GM10266 (cell line): Measurements from ENCODE around the gene CCL25.
"Not testable (repeated sequence)": the region's sequence is repeated elsewhere in the genome, so short reads cannot be mapped to it uniquely, and the experiment has no call there.

Experiments
- DNase-seq: peaks from one replicate; pipeline ENCODE4 v3.0.0; 2012; ENCODE audit errors: extremely low spot score
- TF ChIP-seq, protein P1 (sequence below): IDR thresholded peaks from 2 replicates; pipeline ENCODE4 v1.5.1; 2012; ENCODE audit warnings: mild to moderate bottlenecking, low read depth; ENCODE audit not compliant: control insufficient read depth, insufficient read depth; ENCODE audit errors: missing control alignments

Gene CCL25

DNA sequence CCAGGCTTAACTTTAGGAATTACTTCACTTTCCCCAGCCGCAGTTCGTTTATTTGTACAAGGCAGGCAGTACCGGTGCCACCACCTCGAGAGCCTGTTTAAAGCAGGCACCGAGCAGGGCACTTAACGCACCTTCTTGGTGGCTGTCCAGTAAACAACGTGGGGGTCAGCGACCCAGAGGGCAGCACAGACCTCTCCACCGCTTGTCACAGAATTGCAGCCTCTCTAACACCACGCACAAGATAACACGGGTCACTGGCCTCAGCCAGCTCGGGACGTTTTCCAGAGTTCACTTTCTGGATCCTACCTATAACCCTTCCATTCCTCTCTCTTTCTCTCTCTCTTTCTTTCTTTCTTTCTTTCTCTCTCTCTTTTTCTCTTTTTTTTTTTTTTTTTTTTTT, 30.3 kb upstream of the CCL25 start:
- no peak for DNase-seq
- TF ChIP-seq, protein P1, sequence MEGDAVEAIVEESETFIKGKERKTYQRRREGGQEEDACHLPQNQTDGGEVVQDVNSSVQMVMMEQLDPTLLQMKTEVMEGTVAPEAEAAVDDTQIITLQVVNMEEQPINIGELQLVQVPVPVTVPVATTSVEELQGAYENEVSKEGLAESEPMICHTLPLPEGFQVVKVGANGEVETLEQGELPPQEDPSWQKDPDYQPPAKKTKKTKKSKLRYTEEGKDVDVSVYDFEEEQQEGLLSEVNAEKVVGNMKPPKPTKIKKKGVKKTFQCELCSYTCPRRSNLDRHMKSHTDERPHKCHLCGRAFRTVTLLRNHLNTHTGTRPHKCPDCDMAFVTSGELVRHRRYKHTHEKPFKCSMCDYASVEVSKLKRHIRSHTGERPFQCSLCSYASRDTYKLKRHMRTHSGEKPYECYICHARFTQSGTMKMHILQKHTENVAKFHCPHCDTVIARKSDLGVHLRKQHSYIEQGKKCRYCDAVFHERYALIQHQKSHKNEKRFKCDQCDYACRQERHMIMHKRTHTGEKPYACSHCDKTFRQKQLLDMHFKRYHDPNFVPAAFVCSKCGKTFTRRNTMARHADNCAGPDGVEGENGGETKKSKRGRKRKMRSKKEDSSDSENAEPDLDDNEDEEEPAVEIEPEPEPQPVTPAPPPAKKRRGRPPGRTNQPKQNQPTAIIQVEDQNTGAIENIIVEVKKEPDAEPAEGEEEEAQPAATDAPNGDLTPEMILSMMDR: no peak

DNA sequence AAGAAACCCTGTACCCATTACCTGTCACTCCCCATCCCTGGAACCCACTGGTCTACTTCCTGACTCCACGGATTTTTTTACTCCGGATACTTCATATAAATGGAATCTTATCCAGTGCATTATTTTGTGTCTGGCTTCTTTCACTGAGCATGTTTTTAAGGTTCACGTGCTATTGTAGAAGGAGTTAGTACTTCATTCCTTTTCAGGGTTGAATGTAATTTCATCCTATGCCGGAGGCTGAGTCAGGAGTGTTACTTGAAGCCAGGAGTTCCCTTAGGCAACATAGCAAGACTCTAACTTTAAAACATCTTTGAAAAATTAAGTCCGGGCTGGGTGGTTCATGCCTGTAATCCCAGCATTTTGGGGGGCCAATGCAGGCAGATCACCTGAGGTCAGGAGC, 29.2 kb upstream of the CCL25 start:
- DNase-seq: no peak
- TF ChIP-seq, protein P1: no peak

DNA sequence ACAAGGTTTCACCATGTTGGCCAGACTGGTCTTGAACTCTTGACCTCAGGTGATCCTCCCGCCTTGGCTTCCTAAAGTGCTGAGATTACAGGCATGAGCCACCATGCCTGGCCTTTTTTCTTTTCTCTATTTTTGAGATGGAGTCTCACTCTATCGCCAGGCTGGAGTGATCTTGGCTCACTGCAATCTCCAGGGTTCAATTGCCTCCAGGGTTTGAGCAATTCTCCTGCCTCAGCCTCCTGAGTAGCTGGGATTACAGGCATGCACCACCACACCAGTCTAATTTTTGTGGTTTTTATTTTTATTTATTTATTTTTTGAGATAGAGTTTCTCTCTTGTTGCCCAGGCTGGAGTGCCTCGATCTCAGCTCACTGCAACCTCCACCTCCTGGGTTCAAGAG, 28.3 kb upstream of the CCL25 start:
- not testable (repeated sequence) for DNase-seq

DNA sequence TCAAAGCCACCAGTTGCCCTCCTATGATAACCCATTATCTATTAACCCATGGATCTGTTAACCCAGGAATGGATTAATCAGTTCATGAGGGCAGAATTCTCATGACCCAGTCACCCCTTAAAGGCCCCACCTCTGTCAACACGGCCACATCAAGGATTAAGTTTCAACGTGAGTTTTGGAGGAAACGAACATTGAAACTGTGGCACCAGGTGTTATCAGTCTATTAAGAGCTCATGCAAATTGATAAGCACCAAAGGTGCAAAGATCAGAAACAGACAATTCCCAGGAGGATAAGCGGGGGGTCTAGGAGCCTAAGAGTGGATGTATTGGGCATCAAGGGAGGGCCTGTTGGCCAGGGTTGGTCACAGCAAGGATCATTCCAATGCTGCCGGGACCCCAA, 27.2 kb upstream of the CCL25 start:
- TF ChIP-seq, protein P1: no peak
- DNase-seq: no peak

DNA sequence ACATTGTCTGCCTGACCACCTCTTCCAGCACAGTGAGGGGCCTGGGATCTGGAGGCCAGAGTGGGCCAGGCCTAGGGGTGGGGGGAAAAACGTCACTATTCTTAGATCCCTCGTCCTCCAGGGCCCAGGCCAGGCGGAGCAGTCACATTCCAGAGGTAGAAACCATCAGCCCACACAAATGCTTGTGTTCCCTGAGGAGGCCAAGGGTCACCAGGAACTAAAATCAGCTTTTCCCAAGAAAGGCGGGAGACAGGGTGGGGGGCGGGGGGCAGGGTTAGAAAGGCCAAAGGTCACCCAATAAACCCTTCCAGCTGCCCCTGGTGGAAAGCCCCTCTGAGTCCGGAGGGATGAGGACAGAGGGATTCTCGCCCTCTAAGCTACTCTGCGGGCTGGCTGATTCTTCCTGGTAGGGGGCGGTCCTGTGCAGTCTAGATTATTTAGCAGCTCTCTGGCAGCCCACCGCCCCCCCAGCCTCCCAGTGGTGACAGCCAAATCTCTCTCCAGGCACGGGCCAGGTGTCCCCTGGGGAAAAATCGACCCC, 23.5 kb upstream of the CCL25 start:
- TF ChIP-seq, protein P1: no peak
- no peak for DNase-seq

DNA sequence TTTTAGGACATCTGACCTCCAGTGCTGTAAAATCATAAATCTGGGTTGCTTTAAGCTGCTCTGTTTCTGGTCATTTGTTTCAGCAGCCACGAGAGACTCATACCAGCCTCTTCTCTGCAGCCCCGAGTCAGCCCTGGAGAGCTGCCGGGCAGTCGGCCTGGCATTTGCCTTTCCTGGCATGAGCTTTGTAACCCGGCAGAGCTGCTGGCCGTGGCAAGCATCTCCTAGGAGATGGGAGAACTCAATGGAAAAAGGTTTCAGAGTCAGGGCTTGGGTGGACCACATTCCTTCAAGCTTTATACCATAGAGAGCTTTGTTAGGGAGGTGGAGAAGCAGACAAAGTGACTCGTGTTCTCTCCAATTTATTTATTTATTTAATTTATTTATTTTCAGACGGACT, 21.6 kb upstream of the CCL25 start:
- TF ChIP-seq, protein P1: no peak
- DNase-seq: no peak

DNA sequence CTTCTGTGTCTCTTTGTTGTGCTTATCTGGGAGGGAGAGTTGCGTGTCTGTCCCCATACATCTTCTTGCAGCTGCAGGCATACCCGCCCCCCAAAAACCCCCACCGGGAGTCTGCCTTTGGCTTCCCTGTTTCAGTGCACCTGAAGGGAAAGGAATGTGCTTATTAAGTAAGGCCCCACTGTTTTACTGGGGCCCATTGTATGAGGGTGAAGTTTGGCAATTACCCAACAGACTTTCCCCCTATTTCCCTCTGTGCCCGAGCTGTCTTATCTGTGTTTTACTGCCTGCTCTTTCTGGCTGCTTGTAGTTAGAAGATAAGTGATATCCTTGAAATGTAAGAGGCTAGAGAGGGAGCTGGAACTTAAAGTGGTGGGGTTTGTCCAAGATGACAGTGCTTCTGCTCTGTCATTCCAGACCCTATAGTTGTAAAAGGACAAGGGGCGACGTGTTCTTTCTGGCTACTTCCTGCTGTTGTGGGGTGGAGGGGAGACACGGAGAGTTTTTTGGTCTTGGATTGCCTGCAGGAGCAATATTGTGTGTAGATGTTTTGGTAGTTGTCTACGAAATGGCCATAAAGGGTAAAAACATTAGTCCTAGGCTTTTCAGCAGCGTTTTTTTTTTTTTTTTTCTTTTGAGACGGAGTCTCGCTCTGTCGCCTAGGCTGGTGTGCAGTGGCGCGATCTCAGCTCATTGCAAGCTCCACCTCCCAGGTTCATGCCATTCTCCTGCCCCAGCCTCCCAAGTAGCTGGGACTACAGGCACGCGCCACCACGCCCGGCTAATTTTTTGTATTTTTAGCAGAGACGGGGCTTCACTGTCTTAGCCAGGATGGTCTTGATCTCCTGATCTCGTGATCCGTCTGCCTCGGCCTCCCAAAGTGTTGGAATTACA, 19.0 kb upstream of the CCL25 start:
- not testable (repeated sequence) for DNase-seq

DNA sequence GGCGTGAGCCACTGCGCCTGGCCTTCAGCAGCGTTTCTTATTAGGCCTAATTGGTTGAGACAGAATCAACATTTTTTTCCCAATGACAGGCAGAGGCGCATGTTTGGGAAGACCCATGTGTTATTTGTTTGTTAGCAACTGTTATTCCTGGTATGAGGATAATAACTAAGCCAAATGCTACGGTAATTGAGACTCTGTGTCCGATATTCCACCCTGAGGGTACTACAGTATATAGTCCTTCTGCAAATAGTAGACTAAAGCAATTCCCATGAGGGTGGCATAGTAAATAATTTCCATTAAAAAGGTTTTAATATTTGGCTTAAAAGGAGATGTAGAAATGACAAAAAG, 18.4 kb upstream of the CCL25 start:
- TF ChIP-seq, protein P1: no peak
- DNase-seq: no peak
